B cell (primary cell): ENCODE data around the gene MTHFD2L. TPM values are rescaled to one million over a fixed set of nuclear protein-coding genes. Genes with fewer than 3 reads are reported as not detected.

Source experiments
- ATAC-seq: fragments of 200-7000 bp; cut with Tn5 transposase; one replicate; pipeline ENCODE4 v1.10.0; 2021; ENCODE audit warnings: low read depth, mild to moderate bottlenecking, moderate number of reproducible peaks, moderate library complexity
- CTCF ChIA-PET: fragments of 350-600 bp; sonication (Branson Sonifier 250); formaldehyde crosslinking; loops from one replicate; lab custom pipeline; 2021; ENCODE audit warnings: antibody characterized with exemption, inconsistent platforms; lab: Charles Lee
- POLR2A ChIA-PET: fragments of 350-600 bp; sonication (Branson Sonifier 250); formaldehyde crosslinking; loops from one replicate; lab custom pipeline; 2021; ENCODE audit warnings: antibody characterized with exemption; lab: Charles Lee
- DNase-seq: peaks from one replicate; pipeline ENCODE4 v3.0.0; 2013
- H2AFZ ChIP-seq: 2 replicates; pipeline ENCODE4 v1.6.1; 2012; ENCODE audit warnings: mild to moderate bottlenecking, low read depth, low read length; ENCODE audit not compliant: insufficient read depth, poor library complexity, severe bottlenecking
- H3K27ac ChIP-seq, 2 donors: 1 replicate in 1 of 2; 2 replicates in 1 of 2; pipeline ENCODE4 v1.5.1; 2012 to 2013; ENCODE audit warnings: low read length in 2 of 2, mild to moderate bottlenecking in 2 of 2, moderate library complexity in 1 of 2
- H3K27me3 ChIP-seq, 4 experiments: fragments of 200-600 bp in 1 of 4; sonication (generic) in 1 of 4; replicated peaks in 1 of 4; 1 replicate in 2 of 4; 2 replicates in 2 of 4; pipeline versions ENCODE4 v1.6.1 to v1.7.0; 2013 to 2016; ENCODE audit warnings: low read length in 3 of 4, mild to moderate bottlenecking in 2 of 4, mixed read lengths in 1 of 4, moderate library complexity in 1 of 4; ENCODE audit not compliant: insufficient read depth in 4 of 4, control insufficient read depth in 3 of 4; ENCODE audit errors: control extremely low read depth in 1 of 4
- H3K36me3 ChIP-seq, 2 experiments: replicated peaks in 1 of 2; 1 replicate in 1 of 2; 2 replicates in 1 of 2; pipeline versions ENCODE4 v1.6.1 to v1.7.1; 2013; ENCODE audit warnings: low read length in 1 of 2; ENCODE audit not compliant: insufficient read depth in 2 of 2, control insufficient read depth in 1 of 2; ENCODE audit errors: control extremely low read depth in 1 of 2, extremely low read depth in 1 of 2
- H3K4me1 ChIP-seq, 2 donors: fragments of 200-600 bp in 1 of 2; sonication (generic) in 1 of 2; 1 replicate in 1 of 2; 2 replicates in 1 of 2; pipeline versions ENCODE4 v1.5.1 to v1.6.1; 2013 to 2017; ENCODE audit warnings: low read length in 2 of 2; ENCODE audit not compliant: control insufficient read depth in 2 of 2, insufficient read depth in 2 of 2
- H3K4me2 ChIP-seq: replicated peaks from 2 replicates; pipeline ENCODE3; 2012; ENCODE audit warnings: mild to moderate bottlenecking, low read depth, low read length; ENCODE audit not compliant: poor library complexity, severe bottlenecking
- H3K4me3 ChIP-seq, 5 experiments: fragments of 200-600 bp in 1 of 5; sonication (generic) in 1 of 5; 1 replicate in 3 of 5; 2 replicates in 2 of 5; pipeline versions ENCODE4 v1.5.1 to v1.7.0; 2011 to 2016; ENCODE audit warnings: low read length in 4 of 5, mild to moderate bottlenecking in 4 of 5, low read depth in 2 of 5, control low read depth in 1 of 5, moderate library complexity in 1 of 5; ENCODE audit not compliant: insufficient read depth in 1 of 5; ENCODE audit errors: control extremely low read depth in 1 of 5, extremely low read depth in 1 of 5
- H3K79me2 ChIP-seq: fragments of 200-600 bp; sonication (generic); one replicate; pipeline ENCODE4 v1.6.0; 2016; ENCODE audit warnings: low read length; ENCODE audit not compliant: control insufficient read depth, insufficient read depth
- H3K9ac ChIP-seq: fragments of 200-600 bp; sonication (generic); 2 replicates; pipeline ENCODE4 v1.6.1; 2017; ENCODE audit warnings: mild to moderate bottlenecking, low read length, moderate library complexity
- H3K9me3 ChIP-seq, 3 donors: one replicate each; pipeline versions ENCODE4 v1.6.1 to v1.7.1; 2013; ENCODE audit warnings: low read length in 2 of 3; ENCODE audit not compliant: control insufficient read depth in 2 of 3, insufficient read depth in 1 of 3; ENCODE audit errors: control extremely low read depth in 1 of 3
- H4K20me1 ChIP-seq: 2 replicates; pipeline ENCODE4 v1.6.0; 2012; ENCODE audit warnings: mild to moderate bottlenecking, low read length; ENCODE audit not compliant: insufficient read depth, control insufficient read depth, poor library complexity, severe bottlenecking
- H3K27ac Mint-ChIP-seq: one replicate; pipeline ENCODE4 v1.8.0; 2021; ENCODE audit warnings: mixed read lengths
- H3K27me3 Mint-ChIP-seq: one replicate; pipeline ENCODE4 v1.8.0; 2021; ENCODE audit warnings: mixed read lengths
- H3K4me1 Mint-ChIP-seq: one replicate; pipeline ENCODE4 v1.8.0; 2021; ENCODE audit warnings: mixed read lengths
- H3K4me3 Mint-ChIP-seq: one replicate; pipeline ENCODE4 v1.8.0; 2021; ENCODE audit warnings: mixed read lengths
- H3K9me3 Mint-ChIP-seq: one replicate; pipeline ENCODE4 v1.8.0; 2022; ENCODE audit warnings: mixed read lengths; ENCODE audit not compliant: insufficient read depth
- CTCF ChIP-seq: fragments of 200-600 bp; IDR thresholded peaks from one replicate; pipeline ENCODE4 v1.8.0; 2022; ENCODE audit warnings: antibody characterized with exemption, mild to moderate bottlenecking
- EZH2 ChIP-seq: IDR thresholded peaks from 2 replicates; pipeline ENCODE4 v1.6.1; 2012; ENCODE audit warnings: borderline replicate concordance, low read depth, mild to moderate bottlenecking, moderate library complexity, low read length; ENCODE audit not compliant: insufficient read depth, poor library complexity, severe bottlenecking
- WGBS: methylation state at CpG from one replicate; pipeline ENCODE4 v1.1.5; 2013; ENCODE audit warnings: missing lambda C conversion rate; ENCODE audit not compliant: insufficient coverage; 5-methylcytosine and 5-hydroxymethylcytosine counted together
- intact Hi-C: fragments of 100-400 bp; cut with micrococcal nuclease; formaldehyde crosslinking; loops from one replicate; pipeline ENCODE4 v1.10.0; 2022
- polyA plus RNA-seq: library from polyadenylated mRNA; depleted of rRNA; stranded (reverse); fragments of >200 nt; gene quantifications from 2 replicates; pipeline ENCODE4 v1.2.3, GENCODE V29; 2012
- total RNA-seq, 2 donors: library from RNA; stranded (reverse); fragments of 120-200 nt in 1 of 2; gene quantifications; 1 replicate in 1 of 2; 2 replicates in 1 of 2; pipeline versions ENCODE4 v1.2.3 to v1.2.4, GENCODE V29; 2013 to 2022

MTHFD2L gene
- total and polyA plus RNA-seq, 2 donors (not counting 1 experiment from before 2014, with no cell fraction given), result 5.5 to 12.6 TPM

GRCh38 chr4:74267998-74268606 is 110.2 kb downstream of the MTHFD2L start:
- Histone ChIP-seq H3K36me3 (no peaks in the 10 kb centered on the region), H2AFZ (no peak overlapping the region), H3K27ac (no peak overlapping the region), H3K79me2 (no peaks in the 10 kb centered on the region), H3K4me2 (no peak overlapping the region), H3K9me3 (no peaks in the 10 kb centered on the region), H3K27me3 (no peaks in the 10 kb centered on the region), H3K9ac (no peak overlapping the region), H3K4me1 (no peaks in the 10 kb centered on the region), H4K20me1 (no peaks in the 10 kb centered on the region), H3K4me3 (no peak overlapping the region)
- H3K4me1 Mint-ChIP-seq, result no peaks in the 10 kb centered on the region
- no peak overlapping the region for H3K4me3 Mint-ChIP-seq
- CTCF ChIA-PET, result no interaction called here
- TF ChIP-seq CTCF, result no peak
- TF ChIP-seq EZH2, result no peak
- intact Hi-C loops, result no loop called here
- no peak for ATAC-seq
- H3K9me3 Mint-ChIP-seq, result no peaks in the 10 kb centered on the region
- no peak for DNase-seq
- no peaks in the 10 kb centered on the region for H3K27me3 Mint-ChIP-seq
- POLR2A ChIA-PET, result no interaction called here
- H3K27ac Mint-ChIP-seq, result no peak overlapping the region

GRCh38 chr4:74268643-74269042 is 110.7 kb downstream of the MTHFD2L start:
- no peak overlapping the region for H3K4me3 Mint-ChIP-seq
- H3K27ac Mint-ChIP-seq, result no peak overlapping the region
- no peak for ATAC-seq
- no peaks in the 10 kb centered on the region for H3K79me2 ChIP-seq
- no peaks in the 10 kb centered on the region for H4K20me1 ChIP-seq
- no peak for DNase-seq
- H3K27me3 ChIP-seq, result no peaks in the 10 kb centered on the region
- no peak overlapping the region for H3K4me2 ChIP-seq
- H3K27ac ChIP-seq, result no peak overlapping the region
- no peaks in the 10 kb centered on the region for H3K27me3 Mint-ChIP-seq
- no peaks in the 10 kb centered on the region for H3K9me3 Mint-ChIP-seq
- no peaks in the 10 kb centered on the region for H3K9me3 ChIP-seq
- no peaks in the 10 kb centered on the region for H3K4me1 ChIP-seq
- intact Hi-C loops, result no loop called here
- ChIA-PET CTCF (no interaction called here), POLR2A (no interaction called here)
- no CpG with 5 or more reads among the region's 2 CpGs for WGBS
- TF ChIP-seq EZH2 (no peak), CTCF (no peak)
- no peaks in the 10 kb centered on the region for H3K4me1 Mint-ChIP-seq
- no peak overlapping the region for H3K9ac ChIP-seq
- H3K4me3 ChIP-seq, result no peak overlapping the region
- no peaks in the 10 kb centered on the region for H3K36me3 ChIP-seq
- no peak overlapping the region for H2AFZ ChIP-seq
